ENCODE measurements around the gene PLCH1. TPM values are rescaled to one million over a fixed set of nuclear protein-coding genes. Genes with fewer than 3 reads are reported as not detected.
A peak's percentile ranks its signal among the peaks of the same experiment; 100 is the strongest.

PLCH1 gene
- total and polyA plus RNA-seq, 9 of the 15 experiments (the other 6 are each of a cell fraction or from before 2014, with no cell fraction given) = 0.17 to 0.62 (median 0.40) TPM

GRCh38 chr3:155596615-155597014, 148.3 kb downstream of the PLCH1 start:
- intact Hi-C loops (cut with micrococcal nuclease) = no loop called here
- CTCF ChIA-PET (ENCODE audit: low intra/inter-chr PET ratio) = no interaction called here
- no peak for FAIRE-seq

GRCh38 chr3:155595371-155595770, 149.5 kb downstream of the PLCH1 start:
- DNase-seq (ENCODE audit: extremely low read depth in 1 of 4, low spot score in 3 of 4) = no peak
- no peak overlapping the region for H2AFZ ChIP-seq (ENCODE audit: low read depth, low read length)
- no TSS peak for BruUV-seq (replicated peaks)
- ATAC-seq = no peak
- no peak overlapping the region for H3K9ac ChIP-seq (ENCODE audit: insufficient read depth in 1 of 2, low read depth in 2 of 2, low read length in 2 of 2)
- peaks cover 0 to 4% of the 10 kb centered on the region in 2 experiments; a peak in 1 of 5 replicates for H3K27me3 ChIP-seq (ENCODE audit: control insufficient read depth in 2 of 2, insufficient read depth in 2 of 2, low read length in 2 of 2)
- TF ChIP-seq NR2C2 (CRISPR knock-in tag; IDR thresholded peaks at IDR 0.05) (no peak), NR2C2 (tag; IDR thresholded peaks at IDR 0.05) (no peak), ZNF280B (CRISPR knock-in tag; IDR thresholded peaks at IDR 0.05) (no peak), GATA2 (CRISPR knock-in tag; IDR thresholded peaks at IDR 0.05) (no peak), CREBBP (IDR thresholded peaks at IDR 0.05; ENCODE audit: low read depth, low read length) (no peak)
- H3K9me3 ChIP-seq (replicated peaks; ENCODE audit: control insufficient read depth, insufficient read depth, low read depth, low read length) = no peaks in the 10 kb centered on the region
- H3K27ac ChIP-seq (ENCODE audit: extremely low read depth, low read depth, low read length) = no peak overlapping the region
- no peaks in the 10 kb centered on the region for H3K79me2 ChIP-seq (ENCODE audit: control insufficient read depth, insufficient read depth, low read length)
- H3K4me1 ChIP-seq (replicated peaks in 1 of 2; ENCODE audit: control insufficient read depth in 2 of 2, insufficient read depth in 2 of 2, low read length in 2 of 2) = no peaks in the 10 kb centered on the region
- no peak for FAIRE-seq
- no peak overlapping the region for H3K4me2 ChIP-seq (ENCODE audit: insufficient read depth, low read length)
- POLR2A ChIA-PET = interaction anchor here (0.7 kb wide), 1 partner anchor 38 kb away, joined by 3 read pairs; no protein-coding TSS in a partner anchor
- H3K36me3 ChIP-seq (ENCODE audit: control insufficient read depth, insufficient read depth, low read length) = no peaks in the 10 kb centered on the region
- CTCF ChIA-PET (ENCODE audit: low intra/inter-chr PET ratio) = no interaction called here
- H4K20me1 ChIP-seq (replicated peaks; ENCODE audit: control insufficient read depth, insufficient read depth, low read length) = no peaks in the 10 kb centered on the region
- no peaks in the 10 kb centered on the region for H3K9me1 ChIP-seq (ENCODE audit: control insufficient read depth, insufficient read depth, low read length)
- in situ Hi-C loops (cut with MboI) (no loop called here), intact Hi-C loops (cut with micrococcal nuclease) (no loop called here)
- no peak overlapping the region for H3K4me3 ChIP-seq

More at GRCh38 chr3:155596615-155597014, 148.3 kb downstream of the PLCH1 start:
- no peak for ATAC-seq
- TF ChIP-seq MAFK (IDR thresholded peaks at IDR 0.05; ENCODE audit: low read length) (peak; percentile 55), MAFG (tag; conservative IDR thresholded peaks at IDR 0.05) (peak; percentile 18; the same call in 1 of the 2 replicates), XRCC3 (IDR thresholded peaks at IDR 0.05) (no peak), ZNF316 (IDR thresholded peaks at IDR 0.05) (peak; percentile 79), ZNF696 (CRISPR knock-in tag; conservative IDR thresholded peaks at IDR 0.05) (no peak), C11orf30 (IDR thresholded peaks at IDR 0.05; ENCODE audit: low read depth) (peak; percentile 41; the same call in 1 of the 2 replicates), MAFF (IDR thresholded peaks at IDR 0.05; ENCODE audit: low read length) (peak; percentile 49; the same call in 1 of the 2 replicates)
- Histone ChIP-seq H3K27ac (ENCODE audit: extremely low read depth, low read depth, low read length) (no peak overlapping the region), H3K4me2 (ENCODE audit: insufficient read depth, low read length) (no peak overlapping the region), H3K36me3 (ENCODE audit: control insufficient read depth, insufficient read depth, low read length) (no peaks in the 10 kb centered on the region), H4K20me1 (replicated peaks; ENCODE audit: control insufficient read depth, insufficient read depth, low read length) (no peaks in the 10 kb centered on the region), H3K9ac (ENCODE audit: insufficient read depth in 1 of 2, low read depth in 2 of 2, low read length in 2 of 2) (no peak overlapping the region), H3K79me2 (ENCODE audit: control insufficient read depth, insufficient read depth, low read length) (no peaks in the 10 kb centered on the region), H3K4me1 (replicated peaks in 1 of 2; ENCODE audit: control insufficient read depth in 2 of 2, insufficient read depth in 2 of 2, low read length in 2 of 2) (no peaks in the 10 kb centered on the region), H3K27me3 (ENCODE audit: control insufficient read depth in 2 of 2, insufficient read depth in 2 of 2, low read length in 2 of 2) (peaks cover 0 to 2% of the 10 kb centered on the region in 2 experiments; a peak in 1 of 5 replicates), H3K9me3 (replicated peaks; ENCODE audit: control insufficient read depth, insufficient read depth, low read depth, low read length) (no peaks in the 10 kb centered on the region), H3K9me1 (ENCODE audit: control insufficient read depth, insufficient read depth, low read length) (no peaks in the 10 kb centered on the region), H3K4me3 (no peak overlapping the region), H2AFZ (ENCODE audit: low read depth, low read length) (no peak overlapping the region)
- no peak for DNase-seq (ENCODE audit: extremely low read depth in 1 of 4, low spot score in 3 of 4)
- BruUV-seq (replicated peaks) = no TSS peak
- POLR2A ChIA-PET = no interaction called here
- in situ Hi-C loops (cut with MboI) = no loop called here

Data from K562 (cell line).